22Rv1 (cell line): ENCODE results near the gene HEBP2.

Experiments used
- H3K27ac ChIP-seq: fragments of 450-650 bp; 2 replicates; pipeline ENCODE4 v1.5.1; 2017
- CTCF ChIP-seq: fragments of 450-650 bp; IDR thresholded peaks from 2 replicates; pipeline ENCODE4 v1.5.1; 2017; ENCODE audit warnings: mild to moderate bottlenecking
- ZFX ChIP-seq: fragments of 450-650 bp; IDR thresholded peaks from 2 replicates; pipeline ENCODE4 v1.6.1; 2017; ENCODE audit warnings: antibody characterized with exemption, borderline replicate concordance

The HEBP2 gene

GRCh38 chr6:138386897-138387296 lies 17.1 kb upstream of the HEBP2 start:
- TF ChIP-seq CTCF = no peak
- no peak for TF ChIP-seq ZFX
- H3K27ac ChIP-seq = peak overlapping the region; percentile 97

GRCh38 chr6:138387577-138388368 lies 16.2 kb upstream of the HEBP2 start:
- TF ChIP-seq CTCF (peak; percentile 36), ZFX (no peak)
- peak overlapping the region; percentile 97 for H3K27ac ChIP-seq

- TF ChIP-seq CTCF = no peak
- no peak for TF ChIP-seq ZFX
- H3K27ac ChIP-seq = peak overlapping the region; percentile 97
These were observed 14.5 kb upstream of the HEBP2 start for GRCh38 chr6:138389551-138389950.

GRCh38 chr6:138393871-138394783 lies 9.9 kb upstream of the HEBP2 start:
- TF ChIP-seq CTCF = no peak
- H3K27ac ChIP-seq = no peak overlapping the region

GRCh38 chr6:138396709-138397108 lies 7.3 kb upstream of the HEBP2 start:
- no peak for TF ChIP-seq CTCF
- TF ChIP-seq ZFX = no peak
- peak overlapping the region; percentile 38; the same call in 1 of the 2 replicates for H3K27ac ChIP-seq

- TF ChIP-seq CTCF = no peak
- TF ChIP-seq ZFX = no peak
- peak overlapping the region; percentile 38 for H3K27ac ChIP-seq
These were observed 6.6 kb upstream of the HEBP2 start for GRCh38 chr6:138397128-138398122.
